ENCODE data around the gene KPNA6. TPM values are rescaled to one million over a fixed set of nuclear protein-coding genes. Genes with fewer than 3 reads are reported as not detected.
A peak's percentile ranks its signal among the peaks of the same experiment; 100 is the strongest.

Gene KPNA6
- total and polyA plus RNA-seq, 9 of the 15 experiments (the other 6 are each of a cell fraction or from before 2014, with no cell fraction given) = 20.1 to 54.6 (median 32.2) TPM

- TF ChIP-seq GTF2E2 (tag; IDR thresholded peaks at IDR 0.05) (no peak; the same call in 1 of the 2 replicates), SETDB1 (IDR thresholded peaks at IDR 0.05; ENCODE audit: low read length) (no peak), CBFA2T2 (conservative IDR thresholded peaks at IDR 0.05) (no peak), PHF20 (IDR thresholded peaks at IDR 0.05; ENCODE audit: partially characterized antibody) (peak; percentile 46), SRSF3 (IDR thresholded peaks at IDR 0.05; ENCODE audit: insufficient read depth, low read length) (no peak), ZNF133 (CRISPR knock-in tag; IDR thresholded peaks at IDR 0.05) (no peak), ZNF253 (CRISPR knock-in tag; conservative IDR thresholded peaks at IDR 0.05) (no peak), NCOA4 (IDR thresholded peaks at IDR 0.05; ENCODE audit: partially characterized antibody) (no peak), HNRNPUL1 (IDR thresholded peaks at IDR 0.05; ENCODE audit: low read length) (no peak), ZEB2 (IDR thresholded peaks at IDR 0.05) (no peak), BMI1 (IDR thresholded peaks at IDR 0.05; ENCODE audit: low read length) (no peak), ARID3B (CRISPR knock-in tag; IDR thresholded peaks at IDR 0.05; ENCODE audit: borderline replicate concordance) (peak; percentile 38; the same call in 1 of the 2 replicates), PRMT5 (CRISPR knock-in tag; IDR thresholded peaks at IDR 0.05) (no peak), RB1 (IDR thresholded peaks at IDR 0.05; ENCODE audit: low read depth) (peak; percentile 89; the same call in 1 of the 2 replicates), NCOR1 (IDR thresholded peaks at IDR 0.05) (no peak), TCF7 (IDR thresholded peaks at IDR 0.05; ENCODE audit: borderline replicate concordance) (peak; percentile 63; the same call in 1 of the 2 replicates)
- TF ChIP-seq, protein P1, sequence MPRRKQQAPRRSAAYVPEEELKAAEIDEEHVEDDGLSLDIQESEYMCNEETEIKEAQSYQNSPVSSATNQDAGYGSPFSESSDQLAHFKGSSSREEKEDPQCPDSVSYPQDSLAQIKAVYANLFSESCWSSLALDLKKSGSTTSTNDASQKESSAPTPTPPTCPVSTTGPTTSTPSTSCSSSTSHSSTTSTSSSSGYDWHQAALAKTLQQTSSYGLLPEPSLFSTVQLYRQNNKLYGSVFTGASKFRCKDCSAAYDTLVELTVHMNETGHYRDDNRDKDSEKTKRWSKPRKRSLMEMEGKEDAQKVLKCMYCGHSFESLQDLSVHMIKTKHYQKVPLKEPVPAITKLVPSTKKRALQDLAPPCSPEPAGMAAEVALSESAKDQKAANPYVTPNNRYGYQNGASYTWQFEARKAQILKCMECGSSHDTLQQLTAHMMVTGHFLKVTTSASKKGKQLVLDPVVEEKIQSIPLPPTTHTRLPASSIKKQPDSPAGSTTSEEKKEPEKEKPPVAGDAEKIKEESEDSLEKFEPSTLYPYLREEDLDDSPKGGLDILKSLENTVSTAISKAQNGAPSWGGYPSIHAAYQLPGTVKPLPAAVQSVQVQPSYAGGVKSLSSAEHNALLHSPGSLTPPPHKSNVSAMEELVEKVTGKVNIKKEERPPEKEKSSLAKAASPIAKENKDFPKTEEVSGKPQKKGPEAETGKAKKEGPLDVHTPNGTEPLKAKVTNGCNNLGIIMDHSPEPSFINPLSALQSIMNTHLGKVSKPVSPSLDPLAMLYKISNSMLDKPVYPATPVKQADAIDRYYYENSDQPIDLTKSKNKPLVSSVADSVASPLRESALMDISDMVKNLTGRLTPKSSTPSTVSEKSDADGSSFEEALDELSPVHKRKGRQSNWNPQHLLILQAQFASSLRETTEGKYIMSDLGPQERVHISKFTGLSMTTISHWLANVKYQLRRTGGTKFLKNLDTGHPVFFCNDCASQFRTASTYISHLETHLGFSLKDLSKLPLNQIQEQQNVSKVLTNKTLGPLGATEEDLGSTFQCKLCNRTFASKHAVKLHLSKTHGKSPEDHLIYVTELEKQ (CRISPR knock-in tag; IDR thresholded peaks at IDR 0.05) = no peak
- TF ChIP-seq, protein P2, sequence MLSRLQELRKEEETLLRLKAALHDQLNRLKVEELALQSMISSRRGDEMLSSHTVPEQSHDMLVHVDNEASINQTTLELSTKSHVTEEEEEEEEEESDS (CRISPR knock-in tag; IDR thresholded peaks at IDR 0.05) = no peak
- TF ChIP-seq, protein P3, sequence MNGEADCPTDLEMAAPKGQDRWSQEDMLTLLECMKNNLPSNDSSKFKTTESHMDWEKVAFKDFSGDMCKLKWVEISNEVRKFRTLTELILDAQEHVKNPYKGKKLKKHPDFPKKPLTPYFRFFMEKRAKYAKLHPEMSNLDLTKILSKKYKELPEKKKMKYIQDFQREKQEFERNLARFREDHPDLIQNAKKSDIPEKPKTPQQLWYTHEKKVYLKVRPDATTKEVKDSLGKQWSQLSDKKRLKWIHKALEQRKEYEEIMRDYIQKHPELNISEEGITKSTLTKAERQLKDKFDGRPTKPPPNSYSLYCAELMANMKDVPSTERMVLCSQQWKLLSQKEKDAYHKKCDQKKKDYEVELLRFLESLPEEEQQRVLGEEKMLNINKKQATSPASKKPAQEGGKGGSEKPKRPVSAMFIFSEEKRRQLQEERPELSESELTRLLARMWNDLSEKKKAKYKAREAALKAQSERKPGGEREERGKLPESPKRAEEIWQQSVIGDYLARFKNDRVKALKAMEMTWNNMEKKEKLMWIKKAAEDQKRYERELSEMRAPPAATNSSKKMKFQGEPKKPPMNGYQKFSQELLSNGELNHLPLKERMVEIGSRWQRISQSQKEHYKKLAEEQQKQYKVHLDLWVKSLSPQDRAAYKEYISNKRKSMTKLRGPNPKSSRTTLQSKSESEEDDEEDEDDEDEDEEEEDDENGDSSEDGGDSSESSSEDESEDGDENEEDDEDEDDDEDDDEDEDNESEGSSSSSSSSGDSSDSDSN (IDR thresholded peaks at IDR 0.05; ENCODE audit: borderline replicate concordance in 1 of 2, low read depth in 2 of 2, low read length in 2 of 2) = no peak
- TF ChIP-seq, protein P4, sequence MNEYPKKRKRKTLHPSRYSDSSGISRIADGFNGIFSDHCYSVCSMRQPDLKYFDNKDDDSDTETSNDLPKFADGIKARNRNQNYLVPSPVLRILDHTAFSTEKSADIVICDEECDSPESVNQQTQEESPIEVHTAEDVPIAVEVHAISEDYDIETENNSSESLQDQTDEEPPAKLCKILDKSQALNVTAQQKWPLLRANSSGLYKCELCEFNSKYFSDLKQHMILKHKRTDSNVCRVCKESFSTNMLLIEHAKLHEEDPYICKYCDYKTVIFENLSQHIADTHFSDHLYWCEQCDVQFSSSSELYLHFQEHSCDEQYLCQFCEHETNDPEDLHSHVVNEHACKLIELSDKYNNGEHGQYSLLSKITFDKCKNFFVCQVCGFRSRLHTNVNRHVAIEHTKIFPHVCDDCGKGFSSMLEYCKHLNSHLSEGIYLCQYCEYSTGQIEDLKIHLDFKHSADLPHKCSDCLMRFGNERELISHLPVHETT (CRISPR knock-in tag; conservative IDR thresholded peaks at IDR 0.05 in 1 of 2, IDR thresholded peaks at IDR 0.05 in 1 of 2) = peak in 1 of 2 experiments; percentile 96; a peak in 2 of 4 replicates
Measured at GRCh38 chr1:32179443-32180185, 71.8 kb downstream of the KPNA6 start, which contains the start of gene TXLNA (continued).
